Mesothelial cell of epicardium (in vitro differentiated cells): ENCODE results near the gene DND1. TPM values are rescaled to one million over a fixed set of nuclear protein-coding genes. Genes with fewer than 3 reads are reported as not detected.
"Not testable (repeated sequence)": the region's sequence is repeated elsewhere in the genome, so short reads cannot be mapped to it uniquely, and the experiment has no call there.

Experiments used
- DNase-seq, 2 experiments: peaks; one replicate each; pipeline ENCODE4 v3.0.0; 2021; ENCODE audit warnings: low spot score in 2 of 2; ENCODE audit not compliant: unreplicated experiment in 2 of 2
- H3K27ac Mint-ChIP-seq: 2 replicates; pipeline ENCODE4 v1.8.0; 2021; ENCODE audit warnings: mixed read lengths
- H3K27me3 Mint-ChIP-seq: 2 replicates; pipeline ENCODE4 v1.8.0; 2021; ENCODE audit warnings: low read depth, mixed read lengths
- H3K36me3 Mint-ChIP-seq: 2 replicates; pipeline ENCODE4 v1.8.0; 2021; ENCODE audit warnings: mixed read lengths
- H3K4me1 Mint-ChIP-seq: 2 replicates; pipeline ENCODE4 v1.8.0; 2021; ENCODE audit warnings: mixed read lengths
- H3K4me3 Mint-ChIP-seq: 2 replicates; pipeline ENCODE4 v1.8.0; 2021; ENCODE audit warnings: mild to moderate bottlenecking, moderate library complexity, mixed read lengths
- H3K9me3 Mint-ChIP-seq: 2 replicates; pipeline ENCODE4 v1.8.0; 2021; ENCODE audit warnings: mixed read lengths
- CTCF ChIP-seq: fragments of 200-600 bp; sonication (generic); IDR thresholded peaks from one replicate; pipeline ENCODE4 v1.5.0; 2021; ENCODE audit warnings: antibody characterized with exemption; ENCODE audit not compliant: unreplicated experiment
- total RNA-seq: library from RNA; stranded (reverse); gene quantifications from 3 replicates; pipeline ENCODE4 v1.2.1, GENCODE V29; 2021

The DND1 gene
- total RNA-seq, 1 donor from 2014 or later: 3.5 TPM

- H3K4me3 Mint-ChIP-seq: peak overlapping the region; percentile 83
- no peaks in the 10 kb centered on the region for H3K27me3 Mint-ChIP-seq
- peak overlapping the region; percentile 97 for H3K27ac Mint-ChIP-seq
- H3K4me1 Mint-ChIP-seq: peaks cover 9% of the 10 kb centered on the region
- H3K9me3 Mint-ChIP-seq: no peaks in the 10 kb centered on the region
- peaks cover 5% of the 10 kb centered on the region for H3K36me3 Mint-ChIP-seq
- TF ChIP-seq CTCF: no peak
- DNase-seq: peak; percentile 59 to 83
Measured at GRCh38 chr5:140710899-140711552, 37.6 kb upstream of the DND1 start.

GRCh38 chr5:140708787-140709186, 35.4 kb upstream of the DND1 start:
- H3K4me1 Mint-ChIP-seq, H3K9me3 Mint-ChIP-seq, H3K4me3 Mint-ChIP-seq, H3K27me3 Mint-ChIP-seq, H3K27ac Mint-ChIP-seq, DNase-seq: not testable (repeated sequence)
- H3K36me3 Mint-ChIP-seq: peaks cover 20% of the 10 kb centered on the region

- no peak overlapping the region for H3K4me3 Mint-ChIP-seq
- no peak for TF ChIP-seq CTCF
- DNase-seq: no peak
- H3K4me1 Mint-ChIP-seq: peaks cover 9% of the 10 kb centered on the region
- peaks cover 24% of the 10 kb centered on the region for H3K36me3 Mint-ChIP-seq
- no peaks in the 10 kb centered on the region for H3K9me3 Mint-ChIP-seq
- peak overlapping the region; percentile 4 for H3K27ac Mint-ChIP-seq
- no peaks in the 10 kb centered on the region for H3K27me3 Mint-ChIP-seq
Measured at GRCh38 chr5:140707812-140708211, 34.4 kb upstream of the DND1 start.

GRCh38 chr5:140700177-140701144, 27.1 kb upstream of the DND1 start, which contains the start of gene ZMAT2:
TSS of gene ZMAT2 (plus strand) at chr5:140700447. CDS start at chr5:140700461, 14 bp downstream.
- Mint-ChIP-seq H3K4me1 (peaks cover 22% of the 10 kb centered on the region), H3K36me3 (peaks cover 50% of the 10 kb centered on the region), H3K4me3 (peak within 1 kb of the TSS; percentile 98), H3K27me3 (no peaks in the 10 kb centered on the region), H3K27ac (peak within 1 kb of the TSS; percentile 93), H3K9me3 (no peaks in the 10 kb centered on the region)
- no peak for TF ChIP-seq CTCF
- peak; percentile 82 to 87 for DNase-seq

GRCh38 chr5:140696891-140697492, 23.6 kb upstream of the DND1 start:
- TF ChIP-seq CTCF: no peak
- DNase-seq: no peak
- Mint-ChIP-seq H3K4me3 (no peak overlapping the region), H3K4me1 (peaks cover 31% of the 10 kb centered on the region), H3K9me3 (no peaks in the 10 kb centered on the region), H3K27me3 (no peaks in the 10 kb centered on the region), H3K36me3 (peaks cover 37% of the 10 kb centered on the region), H3K27ac (no peak overlapping the region)
